Epithelial cell of proximal tubule (primary cell): ENCODE data around the gene CYP27C1. TPM values are rescaled to one million over a fixed set of nuclear protein-coding genes. Genes with fewer than 3 reads are reported as not detected.
"Not testable (repeated sequence)": the region's sequence is repeated elsewhere in the genome, so short reads cannot be mapped to it uniquely, and the experiment has no call there.

Experiments
- DNase-seq: peaks from one replicate; pipeline ENCODE4 v3.0.0-alpha.2; 2011; ENCODE audit warnings: low read depth
- H3K4me3 ChIP-seq: 2 replicates; pipeline ENCODE4 v1.5.1; 2011; ENCODE audit warnings: low read depth, mild to moderate bottlenecking, low read length
- total RNA-seq: library from RNA; depleted of rRNA; stranded (reverse); fragments of >200 nt; gene quantifications from 2 replicates; pipeline ENCODE4 v1.2.3, GENCODE V29; 2015
- TF ChIP-seq, protein P1 (sequence below): conservative IDR thresholded peaks from 2 replicates; pipeline ENCODE4 v1.5.1; 2012; ENCODE audit warnings: low read depth, mild to moderate bottlenecking, low read length

CYP27C1 gene
- total RNA-seq, 1 donor from 2014 or later = 0.52 TPM

DNA sequence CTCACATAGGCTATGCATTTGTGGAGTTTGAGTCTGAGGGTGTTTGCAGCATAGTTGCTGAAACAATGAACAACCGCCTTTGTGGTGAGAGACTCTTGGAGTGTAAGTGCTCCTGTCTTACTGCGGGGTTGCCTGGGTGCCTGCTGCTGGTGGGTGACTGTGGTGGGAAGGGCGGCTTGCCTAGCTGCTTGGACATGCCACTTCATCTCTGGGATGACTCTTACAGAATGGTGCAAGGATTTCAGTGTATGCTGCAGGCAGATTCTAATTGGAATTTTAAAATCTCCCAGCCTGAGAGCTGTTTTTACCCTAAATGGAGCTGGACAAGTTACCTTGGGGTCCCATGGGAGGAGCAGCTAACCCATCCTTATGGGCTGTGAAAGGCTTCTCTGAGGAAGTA is 50.1 kb downstream of the CYP27C1 start:
- TF ChIP-seq, protein P1, sequence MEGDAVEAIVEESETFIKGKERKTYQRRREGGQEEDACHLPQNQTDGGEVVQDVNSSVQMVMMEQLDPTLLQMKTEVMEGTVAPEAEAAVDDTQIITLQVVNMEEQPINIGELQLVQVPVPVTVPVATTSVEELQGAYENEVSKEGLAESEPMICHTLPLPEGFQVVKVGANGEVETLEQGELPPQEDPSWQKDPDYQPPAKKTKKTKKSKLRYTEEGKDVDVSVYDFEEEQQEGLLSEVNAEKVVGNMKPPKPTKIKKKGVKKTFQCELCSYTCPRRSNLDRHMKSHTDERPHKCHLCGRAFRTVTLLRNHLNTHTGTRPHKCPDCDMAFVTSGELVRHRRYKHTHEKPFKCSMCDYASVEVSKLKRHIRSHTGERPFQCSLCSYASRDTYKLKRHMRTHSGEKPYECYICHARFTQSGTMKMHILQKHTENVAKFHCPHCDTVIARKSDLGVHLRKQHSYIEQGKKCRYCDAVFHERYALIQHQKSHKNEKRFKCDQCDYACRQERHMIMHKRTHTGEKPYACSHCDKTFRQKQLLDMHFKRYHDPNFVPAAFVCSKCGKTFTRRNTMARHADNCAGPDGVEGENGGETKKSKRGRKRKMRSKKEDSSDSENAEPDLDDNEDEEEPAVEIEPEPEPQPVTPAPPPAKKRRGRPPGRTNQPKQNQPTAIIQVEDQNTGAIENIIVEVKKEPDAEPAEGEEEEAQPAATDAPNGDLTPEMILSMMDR = no peak
- H3K4me3 ChIP-seq = no peak overlapping the region
- no peak for DNase-seq

- TF ChIP-seq, protein P1 = no peak
- H3K4me3 ChIP-seq = no peak overlapping the region
- DNase-seq = no peak
Observed at GRCh38 chr2:127169066-127169660, 50.9 kb downstream of the CYP27C1 start.

DNA sequence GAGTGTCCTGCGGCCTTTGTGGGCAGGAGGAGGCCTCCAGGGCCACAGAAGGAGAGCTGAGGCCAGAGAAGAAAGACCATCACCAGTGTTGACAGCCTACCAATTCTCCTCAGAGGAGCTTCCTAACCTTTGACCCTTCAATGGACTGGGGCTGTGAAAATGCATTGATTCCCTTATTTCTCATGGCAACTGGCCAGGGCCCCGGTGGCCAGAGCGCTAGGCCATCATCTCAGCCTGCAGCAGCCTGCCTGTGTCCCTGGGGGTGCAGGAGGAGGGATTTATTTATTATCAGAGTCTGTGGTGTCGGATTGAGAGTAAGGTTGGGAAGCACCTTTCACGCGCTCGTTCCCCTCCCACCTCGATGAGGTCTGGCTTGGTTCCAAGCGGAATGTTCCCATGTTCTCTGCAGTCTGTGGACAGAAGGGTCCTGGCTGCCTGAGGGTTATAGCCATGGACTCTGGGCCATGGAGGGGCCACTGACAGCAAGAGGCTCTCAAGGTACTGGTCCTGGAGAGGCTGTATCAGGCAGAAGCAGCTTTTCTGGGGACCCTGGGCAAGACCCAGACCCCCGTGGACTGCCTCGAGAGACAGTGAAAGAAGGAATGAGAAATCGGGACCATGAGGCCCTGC is 53.8 kb downstream of the CYP27C1 start:
- DNase-seq = no peak
- TF ChIP-seq, protein P1 = no peak
- H3K4me3 ChIP-seq = no peak overlapping the region

GRCh38 chr2:127165539-127165935 is 54.6 kb downstream of the CYP27C1 start:
- no peak for DNase-seq
- H3K4me3 ChIP-seq = no peak overlapping the region
- TF ChIP-seq, protein P1 = no peak

- no peak for DNase-seq
- TF ChIP-seq, protein P1 = no peak
- no peak overlapping the region for H3K4me3 ChIP-seq
Observed at GRCh38 chr2:127164761-127165538, 55.1 kb downstream of the CYP27C1 start.

DNA sequence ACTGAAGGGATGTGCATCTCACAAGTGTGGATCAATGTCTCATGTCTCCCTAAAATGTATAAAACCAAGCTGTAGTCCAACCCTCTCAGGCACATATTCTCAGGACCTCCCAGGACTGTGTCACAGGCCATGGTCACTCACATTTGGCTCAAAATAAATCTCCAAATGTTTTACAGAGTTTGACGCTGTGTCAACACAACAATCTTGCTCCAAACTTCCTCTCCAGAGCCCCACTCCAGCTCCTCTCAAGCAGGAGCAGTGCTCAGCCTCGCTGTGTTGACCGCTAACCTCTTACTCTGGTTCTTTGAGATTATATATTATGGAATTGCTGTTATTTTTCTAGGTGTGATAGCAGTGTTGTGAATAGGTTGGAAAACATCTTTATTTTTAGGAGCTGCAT is 56.2 kb downstream of the CYP27C1 start:
- TF ChIP-seq, protein P1 = no peak
- no peak overlapping the region for H3K4me3 ChIP-seq
- no peak for DNase-seq

- DNase-seq, H3K4me3 ChIP-seq: not testable (repeated sequence)
Observed at GRCh38 chr2:127163090-127163406, 57.1 kb downstream of the CYP27C1 start.
